GM19238 (cell line): ENCODE data around the gene BBLN.

ENCODE experiments used
- DNase-seq: peaks from one replicate; pipeline ENCODE4 v3.0.0; 2011; ENCODE audit warnings: low spot score; ENCODE audit not compliant: insufficient read length

BBLN gene

GRCh38 chr9:128211186-128211980, 51.3 kb downstream of the BBLN start:
- no peak for DNase-seq

GRCh38 chr9:128211981-128212281, 51.9 kb downstream of the BBLN start:
- no peak for DNase-seq
